GM10248 (cell line): ENCODE measurements around the gene IMMP1L.
"Not testable (repeated sequence)": the region's sequence is repeated elsewhere in the genome, so short reads cannot be mapped to it uniquely, and the experiment has no call there.

ENCODE experiments used
- CTCF ChIA-PET: fragments of 300-600 bp; sonication (Branson Sonifier 250); formaldehyde crosslinking; extraction: SDS; loops from one replicate; lab custom pipeline; 2021; ENCODE audit warnings: antibody characterized with exemption; lab: Yijun Ruan, JAX
- POLR2A ChIA-PET: fragments of 350-650 bp; sonication (Branson Sonifier 250); formaldehyde crosslinking; extraction: SDS; loops from one replicate; lab custom pipeline; 2020; ENCODE audit warnings: antibody characterized with exemption; lab: Yijun Ruan, JAX
- DNase-seq: peaks from one replicate; pipeline ENCODE4 v3.0.0; 2012; ENCODE audit errors: extremely low spot score
- CTCF ChIP-seq: IDR thresholded peaks from 2 replicates; pipeline ENCODE4 v1.5.1; 2012; ENCODE audit warnings: mild to moderate bottlenecking, low read depth; ENCODE audit errors: extremely low read depth, missing control alignments, control extremely low read depth

The IMMP1L gene

GRCh38 chr11:31499576-31500178 lies 9.7 kb downstream of the IMMP1L start:
- ChIA-PET POLR2A (no interaction called here), CTCF (no interaction called here)
- DNase-seq = no peak
- no peak for TF ChIP-seq CTCF

- CTCF ChIA-PET = interaction anchor here (1.6 kb wide), 1 partner anchor 465 kb away, joined by 6 read pairs; no protein-coding TSS in a partner anchor
- POLR2A ChIA-PET, DNase-seq: not testable (repeated sequence)
Observed at GRCh38 chr11:31493762-31494161, 15.7 kb downstream of the IMMP1L start.

GRCh38 chr11:31493235-31493634 lies 16.2 kb downstream of the IMMP1L start:
- DNase-seq = no peak
- ChIA-PET CTCF (interaction anchor here (1.2 to 1.6 kb wide), 3 partner anchors 16 to 465 kb away, joined by 3 to 6 read pairs (median 5); no protein-coding TSS in a partner anchor), POLR2A (no interaction called here)
- no peak for TF ChIP-seq CTCF

- ChIA-PET CTCF (interaction anchor here (1.2 to 1.5 kb wide), 6 partner anchors 15 to 466 kb away, joined by 3 to 6 read pairs (median 4); no protein-coding TSS in a partner anchor), POLR2A (no interaction called here)
- no peak for TF ChIP-seq CTCF
- DNase-seq = no peak
Observed at GRCh38 chr11:31492320-31492913, 17.0 kb downstream of the IMMP1L start.

GRCh38 chr11:31487848-31488247 lies 21.6 kb downstream of the IMMP1L start:
- no peak for TF ChIP-seq CTCF
- POLR2A ChIA-PET = no interaction called here
- no peak for DNase-seq
- CTCF ChIA-PET = interaction anchor here (1.0 to 1.2 kb wide), 3 partner anchors 10 to 14 kb away, joined by 3 to 6 read pairs (median 3); no protein-coding TSS in a partner anchor

- CTCF ChIA-PET = no interaction called here
Observed at GRCh38 chr11:31484497-31484896, 24.9 kb downstream of the IMMP1L start.

More at GRCh38 chr11:31484497-31484896, 24.9 kb downstream of the IMMP1L start:
- DNase-seq = no peak
- POLR2A ChIA-PET = no interaction called here
- TF ChIP-seq CTCF = no peak
